Breast epithelium (tissue), 4 donors: ENCODE data around the gene SUCO. TPM values are rescaled to one million over a fixed set of nuclear protein-coding genes. Genes with fewer than 3 reads are reported as not detected.

Source experiments
- DNase-seq, 2 donors: peaks; one replicate each; pipeline ENCODE4 v3.0.0-alpha.2; 2019; ENCODE audit warnings: low spot score in 2 of 2
- H3K27ac ChIP-seq, 2 donors: fragments of 200-600 bp; sonication (generic) in 1 of 2; one replicate each; pipeline ENCODE4 v1.5.1; 2016 to 2019; ENCODE audit warnings: mild to moderate bottlenecking in 1 of 2
- H3K27me3 ChIP-seq, 2 donors: fragments of 200-600 bp; sonication (generic) in 1 of 2; one replicate each; pipeline versions ENCODE4 v1.5.1 to v1.6.0; 2017 to 2019; ENCODE audit warnings: control low read depth in 1 of 2, mild to moderate bottlenecking in 1 of 2
- H3K36me3 ChIP-seq: fragments of 200-600 bp; one replicate; pipeline ENCODE4 v1.5.1; 2019
- H3K4me1 ChIP-seq, 2 donors: fragments of 200-600 bp; sonication (generic); one replicate each; pipeline ENCODE4 v1.5.1; 2016 to 2019; ENCODE audit warnings: control low read depth in 1 of 2
- H3K4me3 ChIP-seq, 3 donors: fragments of 200-600 bp; sonication (generic); 1 replicate in 2 of 3; 2 replicates in 1 of 3; pipeline ENCODE4 v1.5.1; 2016 to 2019; ENCODE audit warnings: mild to moderate bottlenecking in 3 of 3, moderate library complexity in 2 of 3
- H3K9me3 ChIP-seq, 2 donors: fragments of 200-600 bp; sonication (generic) in 1 of 2; one replicate each; pipeline ENCODE4 v1.5.1; 2016 to 2019; ENCODE audit warnings: control low read depth in 1 of 2
- POLR2A ChIP-seq: fragments of 450-650 bp; IDR thresholded peaks from one replicate; pipeline ENCODE4 v1.6.1; 2016; ENCODE audit warnings: antibody characterized with exemption, mild to moderate bottlenecking, moderate library complexity
- POLR2AphosphoS5 ChIP-seq, 3 donors: sonication (generic); formaldehyde crosslinking; IDR thresholded peaks; one replicate each; pipeline ENCODE4 v1.6.1; 2017; ENCODE audit warnings: antibody characterized with exemption in 3 of 3
- intact Hi-C: fragments of 100-400 bp; cut with DNase I; formaldehyde crosslinking; loops from one replicate; pipeline ENCODE4 v1.15.1; 2023; ENCODE audit warnings: low total_unique reads
- total RNA-seq, 3 donors: library from RNA; depleted of rRNA; stranded (reverse); fragments of >200 nt; gene quantifications; one replicate each; pipeline ENCODE4 v1.1.0, GENCODE V29; 2016
- TF ChIP-seq, protein P1 (sequence below), 3 donors: fragments of 450-650 bp; IDR thresholded peaks; one replicate each; pipeline ENCODE4 v1.5.1; 2016 to 2017; ENCODE audit warnings: antibody characterized with exemption in 3 of 3, mild to moderate bottlenecking in 3 of 3, moderate library complexity in 3 of 3

SUCO gene
- total RNA-seq, 3 donors from 2014 or later, result 29.6 to 70.8 (median 43.9) TPM

DNA sequence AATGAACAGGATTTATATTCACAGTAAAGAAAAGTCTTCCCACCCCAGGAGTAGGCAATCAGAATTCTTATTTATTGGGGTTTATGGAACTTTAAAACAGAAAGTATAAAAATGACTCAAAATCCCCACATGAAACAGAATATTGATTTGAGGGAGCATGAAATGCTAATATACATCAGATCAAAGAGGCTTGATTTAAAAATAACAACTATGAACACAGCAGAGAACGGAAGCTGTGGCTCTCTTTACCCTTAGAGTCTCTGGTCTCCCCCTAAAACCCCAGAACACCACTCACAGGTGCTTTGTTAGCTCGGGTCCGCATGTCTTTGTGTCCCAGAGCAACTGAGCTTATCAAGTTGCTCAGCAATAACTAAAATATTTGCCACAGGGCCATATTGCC is 94.8 kb downstream of the SUCO start:
- Histone ChIP-seq H3K27ac (no peak overlapping the region), H3K4me3 (no peak overlapping the region), H3K27me3 (no peaks in the 10 kb centered on the region), H3K9me3 (peaks cover 8 to 9% of the 10 kb centered on the region in 2 donors), H3K36me3 (no peaks in the 10 kb centered on the region), H3K4me1 (no peaks in the 10 kb centered on the region)
- no peak for DNase-seq
- TF ChIP-seq, protein P1, sequence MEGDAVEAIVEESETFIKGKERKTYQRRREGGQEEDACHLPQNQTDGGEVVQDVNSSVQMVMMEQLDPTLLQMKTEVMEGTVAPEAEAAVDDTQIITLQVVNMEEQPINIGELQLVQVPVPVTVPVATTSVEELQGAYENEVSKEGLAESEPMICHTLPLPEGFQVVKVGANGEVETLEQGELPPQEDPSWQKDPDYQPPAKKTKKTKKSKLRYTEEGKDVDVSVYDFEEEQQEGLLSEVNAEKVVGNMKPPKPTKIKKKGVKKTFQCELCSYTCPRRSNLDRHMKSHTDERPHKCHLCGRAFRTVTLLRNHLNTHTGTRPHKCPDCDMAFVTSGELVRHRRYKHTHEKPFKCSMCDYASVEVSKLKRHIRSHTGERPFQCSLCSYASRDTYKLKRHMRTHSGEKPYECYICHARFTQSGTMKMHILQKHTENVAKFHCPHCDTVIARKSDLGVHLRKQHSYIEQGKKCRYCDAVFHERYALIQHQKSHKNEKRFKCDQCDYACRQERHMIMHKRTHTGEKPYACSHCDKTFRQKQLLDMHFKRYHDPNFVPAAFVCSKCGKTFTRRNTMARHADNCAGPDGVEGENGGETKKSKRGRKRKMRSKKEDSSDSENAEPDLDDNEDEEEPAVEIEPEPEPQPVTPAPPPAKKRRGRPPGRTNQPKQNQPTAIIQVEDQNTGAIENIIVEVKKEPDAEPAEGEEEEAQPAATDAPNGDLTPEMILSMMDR (IDR thresholded peaks at IDR 0.05), result no peak
- no peak for TF ChIP-seq POLR2AphosphoS5 (IDR thresholded peaks at IDR 0.05)
- no peak for TF ChIP-seq POLR2A
- intact Hi-C loops, result no loop called here

DNA sequence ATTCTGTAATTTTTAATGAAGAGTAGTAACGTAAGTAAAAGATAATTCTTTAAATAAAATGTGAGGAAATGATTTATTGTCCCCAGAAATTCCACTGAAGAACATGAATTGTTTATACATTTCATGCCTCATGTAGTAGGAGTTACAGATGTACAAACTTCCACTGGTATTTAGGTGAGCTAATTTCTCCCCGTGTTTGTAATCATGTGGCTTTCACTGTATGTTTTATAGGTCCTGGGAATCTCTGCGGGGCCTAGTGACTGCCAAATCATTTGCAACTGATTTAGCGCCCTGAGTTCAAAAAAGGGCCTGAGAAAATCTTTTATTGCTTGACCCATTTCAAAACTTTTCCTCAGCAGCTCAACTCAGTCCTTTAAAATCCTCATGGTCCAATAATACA is 95.5 kb downstream of the SUCO start:
- DNase-seq, result no peak
- Histone ChIP-seq H3K27me3 (no peaks in the 10 kb centered on the region), H3K4me1 (no peaks in the 10 kb centered on the region), H3K9me3 (peaks cover 8 to 9% of the 10 kb centered on the region in 2 donors), H3K27ac (no peak overlapping the region), H3K4me3 (no peak overlapping the region), H3K36me3 (no peaks in the 10 kb centered on the region)
- TF ChIP-seq POLR2A (no peak), POLR2AphosphoS5 (IDR thresholded peaks at IDR 0.05) (no peak)
- TF ChIP-seq, protein P1 (IDR thresholded peaks at IDR 0.05), result no peak
- intact Hi-C loops, result no loop called here

DNA sequence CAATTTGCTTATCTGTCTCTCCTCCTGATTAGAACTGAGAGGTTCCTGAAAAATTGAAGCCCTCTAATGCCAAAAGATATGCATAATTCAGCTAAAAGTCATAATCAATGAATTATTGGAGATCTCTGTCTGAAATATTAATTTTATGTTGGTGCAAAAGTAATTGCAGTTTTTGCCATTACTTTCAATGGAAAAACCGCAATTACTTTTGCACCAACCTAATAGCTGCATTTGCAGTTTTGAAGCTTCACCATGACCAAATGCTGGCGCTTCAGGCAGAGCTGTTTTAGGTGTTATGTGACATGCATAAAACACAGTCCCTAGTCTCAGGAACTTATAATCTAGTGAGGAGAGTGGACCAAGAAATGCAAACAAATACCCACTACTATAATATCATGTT is 96.2 kb downstream of the SUCO start:
- Histone ChIP-seq H3K36me3 (no peaks in the 10 kb centered on the region), H3K9me3 (peaks cover 8 to 9% of the 10 kb centered on the region in 2 donors), H3K4me3 (no peak overlapping the region), H3K27me3 (no peaks in the 10 kb centered on the region), H3K4me1 (no peaks in the 10 kb centered on the region), H3K27ac (no peak overlapping the region)
- no peak for DNase-seq
- TF ChIP-seq POLR2A (no peak), POLR2AphosphoS5 (IDR thresholded peaks at IDR 0.05) (no peak)
- TF ChIP-seq, protein P1 (IDR thresholded peaks at IDR 0.05), result no peak
- intact Hi-C loops, result no loop called here

DNA sequence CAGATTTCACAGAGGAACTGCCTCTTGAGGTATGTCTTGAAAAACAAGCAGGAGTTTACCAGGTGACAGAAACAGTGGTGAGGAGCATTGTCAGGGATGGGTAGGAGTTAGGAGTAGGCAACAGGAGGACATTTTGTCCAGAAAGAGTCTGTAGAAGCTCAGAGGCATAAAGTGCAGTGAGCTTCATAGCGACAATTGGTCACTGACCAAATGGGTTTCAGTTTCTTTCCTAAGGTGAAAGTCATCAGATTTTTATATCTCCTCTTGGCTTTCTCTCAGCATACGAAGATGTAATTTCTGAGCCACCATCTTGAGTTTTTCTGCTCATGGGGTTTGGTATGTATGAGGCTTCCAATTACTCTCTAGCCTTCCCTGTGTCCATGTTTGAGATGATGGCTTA is 96.7 kb downstream of the SUCO start:
- no peak for DNase-seq
- Histone ChIP-seq H3K36me3 (no peaks in the 10 kb centered on the region), H3K9me3 (peaks cover 8 to 9% of the 10 kb centered on the region in 2 donors), H3K4me1 (no peaks in the 10 kb centered on the region), H3K4me3 (no peak overlapping the region), H3K27ac (no peak overlapping the region), H3K27me3 (no peaks in the 10 kb centered on the region)
- TF ChIP-seq POLR2A (no peak), POLR2AphosphoS5 (IDR thresholded peaks at IDR 0.05) (no peak)
- TF ChIP-seq, protein P1 (IDR thresholded peaks at IDR 0.05), result no peak
- intact Hi-C loops, result no loop called here

DNA sequence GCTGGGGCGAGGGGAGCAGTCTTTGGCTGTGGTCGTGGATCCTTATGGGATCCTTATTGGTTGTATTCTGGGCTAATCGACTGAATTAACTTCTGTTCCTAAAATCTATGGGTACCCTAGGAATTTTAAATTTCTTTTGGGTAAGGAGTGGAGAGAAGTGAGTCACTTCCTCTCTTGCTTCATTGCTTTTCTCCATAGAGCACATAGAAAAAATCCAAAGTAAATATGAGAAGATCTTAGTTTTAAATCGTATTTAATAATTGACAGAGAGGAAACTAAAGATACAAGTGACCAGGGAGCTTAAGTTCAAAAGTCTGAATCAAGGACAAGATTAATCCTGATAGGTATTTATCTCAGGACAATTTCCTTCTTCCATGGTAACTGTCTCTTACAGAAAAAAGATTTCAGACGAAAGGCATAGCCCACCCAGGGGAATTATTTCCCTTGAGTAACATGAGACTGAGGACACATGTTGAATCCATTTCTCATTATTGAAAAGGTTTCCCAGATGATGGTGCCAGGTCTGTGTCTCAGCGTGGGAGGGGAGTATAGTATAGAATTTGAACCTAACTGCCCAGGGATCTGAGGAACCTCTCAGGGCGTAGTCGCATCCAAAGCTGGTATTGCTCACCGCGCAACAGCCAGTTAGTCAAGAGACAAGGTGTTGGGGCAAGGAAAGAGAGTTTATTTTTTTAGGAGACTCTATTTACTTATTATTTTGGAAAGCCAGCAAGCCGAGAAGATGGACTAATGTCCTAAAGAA is 97.3 kb downstream of the SUCO start:
- intact Hi-C loops, result no loop called here
- TF ChIP-seq, protein P1 (IDR thresholded peaks at IDR 0.05), result no peak
- no peak for TF ChIP-seq POLR2AphosphoS5 (IDR thresholded peaks at IDR 0.05)
- TF ChIP-seq POLR2A, result no peak
- H3K4me3 ChIP-seq, result no peak overlapping the region
- no peaks in the 10 kb centered on the region for H3K36me3 ChIP-seq
- no peaks in the 10 kb centered on the region for H3K4me1 ChIP-seq
- H3K27ac ChIP-seq, result no peak overlapping the region
- H3K27me3 ChIP-seq, result no peaks in the 10 kb centered on the region
- peaks cover 8 to 9% of the 10 kb centered on the region in 2 donors for H3K9me3 ChIP-seq
- DNase-seq, result no peak
